ENCODE data around the gene CARMIL1.

- TF ChIP-seq, protein P1, sequence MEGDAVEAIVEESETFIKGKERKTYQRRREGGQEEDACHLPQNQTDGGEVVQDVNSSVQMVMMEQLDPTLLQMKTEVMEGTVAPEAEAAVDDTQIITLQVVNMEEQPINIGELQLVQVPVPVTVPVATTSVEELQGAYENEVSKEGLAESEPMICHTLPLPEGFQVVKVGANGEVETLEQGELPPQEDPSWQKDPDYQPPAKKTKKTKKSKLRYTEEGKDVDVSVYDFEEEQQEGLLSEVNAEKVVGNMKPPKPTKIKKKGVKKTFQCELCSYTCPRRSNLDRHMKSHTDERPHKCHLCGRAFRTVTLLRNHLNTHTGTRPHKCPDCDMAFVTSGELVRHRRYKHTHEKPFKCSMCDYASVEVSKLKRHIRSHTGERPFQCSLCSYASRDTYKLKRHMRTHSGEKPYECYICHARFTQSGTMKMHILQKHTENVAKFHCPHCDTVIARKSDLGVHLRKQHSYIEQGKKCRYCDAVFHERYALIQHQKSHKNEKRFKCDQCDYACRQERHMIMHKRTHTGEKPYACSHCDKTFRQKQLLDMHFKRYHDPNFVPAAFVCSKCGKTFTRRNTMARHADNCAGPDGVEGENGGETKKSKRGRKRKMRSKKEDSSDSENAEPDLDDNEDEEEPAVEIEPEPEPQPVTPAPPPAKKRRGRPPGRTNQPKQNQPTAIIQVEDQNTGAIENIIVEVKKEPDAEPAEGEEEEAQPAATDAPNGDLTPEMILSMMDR (IDR thresholded peaks at IDR 0.05), result no peak
- no peak for TF ChIP-seq POLR2A (IDR thresholded peaks at IDR 0.05)
Observed at GRCh38 chr6:25498505-25498904, 219.3 kb downstream of the CARMIL1 start.
